HEK293T (cell line): ENCODE results near the gene SERPINE1.

Experiments
- SUZ12 ChIP-seq: fragments of 450-650 bp; IDR thresholded peaks from 2 replicates; pipeline ENCODE4 v1.6.1; 2016; ENCODE audit warnings: mild to moderate bottlenecking
- ZNF384 ChIP-seq: fragments of 450-650 bp; IDR thresholded peaks from 2 replicates; pipeline ENCODE4 v1.6.1; 2016

GRCh38 chr7:101179713-101180112, 52.8 kb downstream of the SERPINE1 start:
- TF ChIP-seq SUZ12 (no peak), ZNF384 (no peak)
